ENCODE data around the gene SSH2.

SSH2 gene

GRCh38 chr17:29582772-29583171 is 347.3 kb downstream of the SSH2 start:
- Histone ChIP-seq H3K9ac (ENCODE audit: low read depth in 1 of 2, low read length in 2 of 2) (no peak overlapping the region), H3K4me3 (ENCODE audit: low read depth in 1 of 2, low read length in 2 of 2) (no peak overlapping the region), H3K4me1 (ENCODE audit: control insufficient read depth in 1 of 2, insufficient read depth in 2 of 2, low read length in 2 of 2) (peaks cover 14 to 23% of the 10 kb centered on the region in 2 donors), H3K36me3 (ENCODE audit: control insufficient read depth in 1 of 2, insufficient read depth in 2 of 2, low read length in 2 of 2) (peaks cover 14 to 26% of the 10 kb centered on the region in 2 donors), H3K9me3 (ENCODE audit: control insufficient read depth in 1 of 2, low read length in 2 of 2) (no peaks in the 10 kb centered on the region), H3K27me3 (ENCODE audit: control insufficient read depth in 1 of 2, insufficient read depth in 2 of 2, low read length in 2 of 2) (no peaks in the 10 kb centered on the region), H3K27ac (ENCODE audit: low read depth, low read length) (no peak overlapping the region)

- Histone ChIP-seq H3K4me1 (ENCODE audit: control insufficient read depth in 1 of 2, insufficient read depth in 2 of 2, low read length in 2 of 2) (peaks cover 12 to 19% of the 10 kb centered on the region in 2 donors), H3K27me3 (ENCODE audit: control insufficient read depth in 1 of 2, insufficient read depth in 2 of 2, low read length in 2 of 2) (no peaks in the 10 kb centered on the region), H3K9ac (ENCODE audit: low read depth in 1 of 2, low read length in 2 of 2) (no peak overlapping the region), H3K36me3 (ENCODE audit: control insufficient read depth in 1 of 2, insufficient read depth in 2 of 2, low read length in 2 of 2) (peaks cover 15 to 31% of the 10 kb centered on the region in 2 donors), H3K4me3 (ENCODE audit: low read depth in 1 of 2, low read length in 2 of 2) (no peak overlapping the region), H3K27ac (ENCODE audit: low read depth, low read length) (no peak overlapping the region), H3K9me3 (ENCODE audit: control insufficient read depth in 1 of 2, low read length in 2 of 2) (no peaks in the 10 kb centered on the region)
These were observed 347.7 kb downstream of the SSH2 start for GRCh38 chr17:29582254-29582765.

- Histone ChIP-seq H3K9ac (ENCODE audit: low read depth in 1 of 2, low read length in 2 of 2) (no peak overlapping the region), H3K4me1 (ENCODE audit: control insufficient read depth in 1 of 2, insufficient read depth in 2 of 2, low read length in 2 of 2) (peaks cover 12 to 13% of the 10 kb centered on the region in 2 donors), H3K4me3 (ENCODE audit: low read depth in 1 of 2, low read length in 2 of 2) (no peak overlapping the region), H3K27ac (ENCODE audit: low read depth, low read length) (no peak overlapping the region), H3K9me3 (ENCODE audit: control insufficient read depth in 1 of 2, low read length in 2 of 2) (no peaks in the 10 kb centered on the region), H3K36me3 (ENCODE audit: control insufficient read depth in 1 of 2, insufficient read depth in 2 of 2, low read length in 2 of 2) (peaks cover 15 to 37% of the 10 kb centered on the region in 2 donors), H3K27me3 (ENCODE audit: control insufficient read depth in 1 of 2, insufficient read depth in 2 of 2, low read length in 2 of 2) (no peaks in the 10 kb centered on the region)
These were observed 348.3 kb downstream of the SSH2 start for GRCh38 chr17:29581583-29582253.

- Histone ChIP-seq H3K36me3 (ENCODE audit: control insufficient read depth in 1 of 2, insufficient read depth in 2 of 2, low read length in 2 of 2) (peaks cover 15 to 53% of the 10 kb centered on the region in 2 donors), H3K4me1 (ENCODE audit: control insufficient read depth in 1 of 2, insufficient read depth in 2 of 2, low read length in 2 of 2) (peaks cover 6 to 8% of the 10 kb centered on the region in 2 donors), H3K9ac (ENCODE audit: low read depth in 1 of 2, low read length in 2 of 2) (no peak overlapping the region), H3K4me3 (ENCODE audit: low read depth in 1 of 2, low read length in 2 of 2) (no peak overlapping the region), H3K27ac (ENCODE audit: low read depth, low read length) (no peak overlapping the region), H3K27me3 (ENCODE audit: control insufficient read depth in 1 of 2, insufficient read depth in 2 of 2, low read length in 2 of 2) (no peaks in the 10 kb centered on the region), H3K9me3 (ENCODE audit: control insufficient read depth in 1 of 2, low read length in 2 of 2) (no peaks in the 10 kb centered on the region)
These were observed 349.9 kb downstream of the SSH2 start for GRCh38 chr17:29579866-29580771.

- H3K4me3 ChIP-seq (ENCODE audit: low read depth in 1 of 2, low read length in 2 of 2), result no peak overlapping the region
- peaks cover 15 to 63% of the 10 kb centered on the region in 2 donors for H3K36me3 ChIP-seq (ENCODE audit: control insufficient read depth in 1 of 2, insufficient read depth in 2 of 2, low read length in 2 of 2)
- H3K9me3 ChIP-seq (ENCODE audit: control insufficient read depth in 1 of 2, low read length in 2 of 2), result no peaks in the 10 kb centered on the region
- H3K27ac ChIP-seq (ENCODE audit: low read depth, low read length), result no peak overlapping the region
- peaks cover 15% of the 10 kb centered on the region in 2 donors for H3K4me1 ChIP-seq (ENCODE audit: control insufficient read depth in 1 of 2, insufficient read depth in 2 of 2, low read length in 2 of 2)
- H3K27me3 ChIP-seq (ENCODE audit: control insufficient read depth in 1 of 2, insufficient read depth in 2 of 2, low read length in 2 of 2), result no peaks in the 10 kb centered on the region
- no peak overlapping the region for H3K9ac ChIP-seq (ENCODE audit: low read depth in 1 of 2, low read length in 2 of 2)
These were observed 351.2 kb downstream of the SSH2 start for GRCh38 chr17:29578626-29579485.

- no peak overlapping the region for H3K27ac ChIP-seq (ENCODE audit: low read depth, low read length)
- H3K4me1 ChIP-seq (ENCODE audit: control insufficient read depth in 1 of 2, insufficient read depth in 2 of 2, low read length in 2 of 2), result peaks cover 18 to 19% of the 10 kb centered on the region in 2 donors
- no peak overlapping the region for H3K9ac ChIP-seq (ENCODE audit: low read depth in 1 of 2, low read length in 2 of 2)
- no peak overlapping the region for H3K4me3 ChIP-seq (ENCODE audit: low read depth in 1 of 2, low read length in 2 of 2)
- peaks cover 15 to 64% of the 10 kb centered on the region in 2 donors for H3K36me3 ChIP-seq (ENCODE audit: control insufficient read depth in 1 of 2, insufficient read depth in 2 of 2, low read length in 2 of 2)
- no peaks in the 10 kb centered on the region for H3K9me3 ChIP-seq (ENCODE audit: control insufficient read depth in 1 of 2, low read length in 2 of 2)
- no peaks in the 10 kb centered on the region for H3K27me3 ChIP-seq (ENCODE audit: control insufficient read depth in 1 of 2, insufficient read depth in 2 of 2, low read length in 2 of 2)
These were observed 352.4 kb downstream of the SSH2 start for GRCh38 chr17:29577385-29578211.

GRCh38 chr17:29577001-29577370 is 353.0 kb downstream of the SSH2 start:
- peaks cover 19 to 22% of the 10 kb centered on the region in 2 donors for H3K4me1 ChIP-seq (ENCODE audit: control insufficient read depth in 1 of 2, insufficient read depth in 2 of 2, low read length in 2 of 2)
- H3K9ac ChIP-seq (ENCODE audit: low read depth in 1 of 2, low read length in 2 of 2), result no peak overlapping the region
- peaks cover 13 to 59% of the 10 kb centered on the region in 2 donors for H3K36me3 ChIP-seq (ENCODE audit: control insufficient read depth in 1 of 2, insufficient read depth in 2 of 2, low read length in 2 of 2)
- H3K27me3 ChIP-seq (ENCODE audit: control insufficient read depth in 1 of 2, insufficient read depth in 2 of 2, low read length in 2 of 2), result no peaks in the 10 kb centered on the region
- no peaks in the 10 kb centered on the region for H3K9me3 ChIP-seq (ENCODE audit: control insufficient read depth in 1 of 2, low read length in 2 of 2)
- H3K27ac ChIP-seq (ENCODE audit: low read depth, low read length), result no peak overlapping the region
- no peak overlapping the region for H3K4me3 ChIP-seq (ENCODE audit: low read depth in 1 of 2, low read length in 2 of 2)

- H3K9me3 ChIP-seq (ENCODE audit: control insufficient read depth in 1 of 2, low read length in 2 of 2), result no peaks in the 10 kb centered on the region
- peaks cover 10 to 62% of the 10 kb centered on the region in 2 donors for H3K36me3 ChIP-seq (ENCODE audit: control insufficient read depth in 1 of 2, insufficient read depth in 2 of 2, low read length in 2 of 2)
- H3K9ac ChIP-seq (ENCODE audit: low read depth in 1 of 2, low read length in 2 of 2), result no peak overlapping the region
- no peak overlapping the region for H3K4me3 ChIP-seq (ENCODE audit: low read depth in 1 of 2, low read length in 2 of 2)
- H3K27me3 ChIP-seq (ENCODE audit: control insufficient read depth in 1 of 2, insufficient read depth in 2 of 2, low read length in 2 of 2), result no peaks in the 10 kb centered on the region
- H3K27ac ChIP-seq (ENCODE audit: low read depth, low read length), result no peak overlapping the region
- peaks cover 19 to 28% of the 10 kb centered on the region in 2 donors for H3K4me1 ChIP-seq (ENCODE audit: control insufficient read depth in 1 of 2, insufficient read depth in 2 of 2, low read length in 2 of 2)
These were observed 353.6 kb downstream of the SSH2 start for GRCh38 chr17:29576214-29577000.

Measured in duodenal mucosa (tissue), 2 donors.